GM21423 (cell line): Measurements from ENCODE around the gene BCL7B.
"Not testable (repeated sequence)": the region's sequence is repeated elsewhere in the genome, so short reads cannot be mapped to it uniquely, and the experiment has no call there.

ENCODE experiments used
- ATAC-seq: cut with Tn5 transposase; IDR thresholded peaks from one replicate; pipeline ENCODE4 v1.9.1; 2021; ENCODE audit warnings: mild to moderate bottlenecking, moderate library complexity; ENCODE audit not compliant: unreplicated experiment

Gene BCL7B

DNA sequence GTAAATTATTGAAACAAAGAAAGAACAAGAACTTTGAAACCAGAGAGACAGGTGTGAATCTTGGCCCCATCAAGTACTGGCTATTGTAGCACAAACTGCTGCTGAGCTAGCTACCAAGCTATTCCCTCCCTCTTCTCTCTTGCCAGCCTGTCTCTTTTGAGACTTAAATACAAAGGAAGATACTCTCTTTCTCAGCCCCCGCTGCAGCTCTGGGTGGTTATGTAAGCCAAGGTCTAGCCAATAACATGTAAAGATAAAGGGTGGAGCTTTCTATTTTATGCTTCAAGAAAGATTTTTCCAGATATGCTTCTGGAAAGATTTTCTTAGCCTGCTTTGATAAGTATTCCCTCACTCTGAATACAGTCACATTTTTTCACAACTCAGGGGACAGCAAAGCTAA lies 52.6 kb downstream of the BCL7B start:
- ATAC-seq: no peak

DNA sequence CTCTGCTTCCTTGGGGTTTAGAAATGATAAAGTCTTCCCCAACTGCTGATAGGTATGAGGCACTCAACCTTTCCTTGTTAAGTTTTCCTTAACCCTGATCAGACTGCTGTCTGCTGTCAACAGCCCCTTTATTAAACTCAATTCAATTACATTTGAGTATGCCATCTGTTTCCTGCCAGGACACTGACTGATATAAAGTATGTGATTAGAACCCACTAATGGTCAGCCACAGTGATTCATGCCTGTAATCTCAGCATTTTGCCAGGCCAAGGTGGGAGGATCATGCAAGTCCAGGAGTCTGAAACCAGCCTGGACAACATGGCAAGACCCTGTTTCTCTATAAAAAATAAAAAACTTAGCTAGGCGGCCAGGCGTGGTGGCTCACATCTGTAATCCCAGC lies 53.5 kb downstream of the BCL7B start:
- ATAC-seq: no peak

DNA sequence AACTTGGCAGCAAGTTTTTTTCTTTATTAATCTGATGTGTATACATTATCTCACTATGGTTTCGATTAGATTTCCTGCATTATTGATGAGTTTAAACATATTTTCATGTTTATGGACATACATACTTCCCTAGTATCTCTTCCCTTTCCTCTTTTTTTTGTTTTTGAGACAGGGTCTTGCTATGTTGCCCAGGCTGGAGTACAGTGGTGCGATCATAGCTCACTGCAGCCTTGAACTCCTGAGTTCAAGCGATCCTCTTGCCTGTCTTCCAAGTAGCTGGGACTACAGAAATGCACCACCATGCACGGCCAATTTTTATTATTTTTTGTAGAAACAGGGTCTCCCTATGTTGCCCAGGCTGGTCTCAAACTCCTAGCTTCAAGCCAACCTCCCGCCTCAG lies 54.3 kb downstream of the BCL7B start:
- no peak for ATAC-seq

DNA sequence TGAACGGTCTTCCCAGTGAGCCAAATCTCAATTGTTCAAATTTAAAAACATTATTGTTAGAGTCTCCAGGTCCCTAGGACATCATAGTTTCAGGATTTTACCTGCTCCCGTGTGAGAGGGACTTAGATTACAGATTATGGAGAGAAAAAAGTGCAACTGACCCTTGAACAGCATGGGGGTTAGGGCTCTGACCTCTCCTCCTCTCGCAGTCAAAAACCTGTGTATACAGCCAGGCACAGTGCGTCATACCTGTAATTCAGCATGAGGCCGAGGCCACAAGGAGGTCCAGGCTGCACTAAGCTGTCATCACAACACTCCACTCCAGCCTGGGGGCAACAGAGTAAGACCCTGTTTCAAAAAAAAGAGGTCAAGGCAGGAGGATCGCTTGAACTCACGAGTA lies 60.9 kb downstream of the BCL7B start:
- ATAC-seq: no peak

DNA sequence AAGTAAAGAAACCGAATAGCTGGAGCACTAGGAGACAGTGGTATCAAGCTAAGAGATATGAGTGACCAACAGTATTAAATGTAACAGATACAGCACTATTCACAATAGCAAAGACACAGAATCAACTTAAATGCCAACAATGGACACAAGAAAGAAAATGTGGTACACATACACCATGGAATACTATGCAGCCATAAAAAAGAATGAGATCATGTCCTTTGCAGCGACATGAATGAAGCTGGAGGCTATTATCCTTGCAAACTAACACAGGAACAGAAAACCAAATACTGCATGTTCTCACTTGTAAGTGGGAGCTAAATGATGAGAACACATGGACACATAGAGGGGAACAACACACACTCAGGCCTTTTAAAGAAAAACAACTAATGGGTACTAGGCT lies 62.0 kb downstream of the BCL7B start:
- not testable (repeated sequence) for ATAC-seq

DNA sequence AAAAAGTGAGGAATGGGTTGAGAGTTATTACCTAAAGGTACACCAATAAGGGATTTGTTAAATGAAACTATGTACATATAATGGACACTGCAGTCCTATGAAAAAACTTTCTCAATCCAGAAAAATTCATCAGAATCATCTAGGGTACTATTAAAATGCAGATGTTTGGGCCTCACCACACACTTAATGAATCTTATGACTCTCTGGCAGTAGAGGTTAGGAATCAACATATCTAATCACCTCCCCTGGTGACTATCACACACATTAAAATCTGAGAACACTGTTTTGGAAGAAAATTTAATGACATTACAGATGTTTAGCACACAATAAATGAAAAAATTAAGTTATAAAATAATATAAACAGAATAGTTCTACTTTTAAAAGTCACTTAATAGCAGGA lies 67.5 kb downstream of the BCL7B start:
- ATAC-seq: no peak

DNA sequence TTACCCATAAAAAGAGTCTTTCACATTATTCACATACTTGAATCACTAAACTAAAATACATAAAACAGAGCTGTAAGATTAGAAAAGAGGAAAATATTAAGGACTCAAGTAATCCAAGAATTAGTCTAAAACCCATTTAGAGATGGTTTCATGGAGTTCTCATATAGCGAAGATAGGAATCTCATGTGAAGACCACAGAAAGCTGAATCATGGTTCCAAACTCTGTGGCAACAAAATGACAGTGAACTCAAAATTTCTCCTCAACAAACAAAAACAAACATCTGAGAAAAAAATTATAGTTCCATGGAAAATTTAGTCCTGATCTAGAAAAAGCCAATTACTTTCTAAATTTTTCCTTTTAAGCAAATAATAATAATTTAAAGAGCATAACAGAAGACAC lies 70.0 kb downstream of the BCL7B start:
- ATAC-seq: no peak
